ENCODE measurements around the gene APOL5. TPM values are rescaled to one million over a fixed set of nuclear protein-coding genes. Genes with fewer than 3 reads are reported as not detected.

The APOL5 gene
- total and polyA plus RNA-seq, 2 donors (not counting 1 experiment from before 2014, with no cell fraction given) = 0.06 TPM; not detected in 1

DNA sequence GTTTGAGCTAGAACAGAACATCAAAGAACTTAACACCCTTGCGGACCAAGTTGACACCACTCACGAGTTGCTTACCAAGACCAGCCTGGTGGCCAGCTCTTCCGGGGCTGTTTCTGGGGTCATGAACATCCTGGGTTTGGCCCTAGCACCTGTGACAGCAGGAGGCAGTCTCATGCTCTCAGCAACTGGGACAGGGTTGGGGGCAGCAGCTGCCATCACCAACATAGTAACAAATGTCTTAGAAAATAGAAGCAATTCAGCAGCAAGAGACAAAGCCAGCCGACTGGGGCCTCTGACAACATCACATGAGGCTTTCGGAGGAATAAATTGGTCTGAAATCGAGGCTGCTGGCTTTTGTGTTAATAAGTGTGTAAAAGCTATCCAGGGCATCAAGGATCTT lies 8.7 kb downstream of the APOL5 start:
- no peak overlapping the region for H3K9ac ChIP-seq (ENCODE audit: insufficient read depth, low read length)
- no peak overlapping the region for H2AFZ ChIP-seq (ENCODE audit: low read length)
- no peaks in the 10 kb centered on the region for H3K4me1 ChIP-seq (ENCODE audit: control insufficient read depth, extremely low read depth, insufficient read depth, low read length)
- no peak for DNase-seq (ENCODE audit: low read depth in 2 of 2)
- no peaks in the 10 kb centered on the region for H3K36me3 ChIP-seq (ENCODE audit: control insufficient read depth, insufficient read depth, low read length)
- no peaks in the 10 kb centered on the region for H4K20me1 ChIP-seq (ENCODE audit: control insufficient read depth, extremely low read depth, insufficient read depth, low read length)
- H3K9me3 ChIP-seq (ENCODE audit: control insufficient read depth, insufficient read depth, low read depth, low read length) = no peaks in the 10 kb centered on the region
- no peak overlapping the region for H3K27ac ChIP-seq (ENCODE audit: insufficient read depth, low read length)
- H3K79me2 ChIP-seq (ENCODE audit: control insufficient read depth, insufficient read depth, low read length) = no peaks in the 10 kb centered on the region
- TF ChIP-seq, protein P1, sequence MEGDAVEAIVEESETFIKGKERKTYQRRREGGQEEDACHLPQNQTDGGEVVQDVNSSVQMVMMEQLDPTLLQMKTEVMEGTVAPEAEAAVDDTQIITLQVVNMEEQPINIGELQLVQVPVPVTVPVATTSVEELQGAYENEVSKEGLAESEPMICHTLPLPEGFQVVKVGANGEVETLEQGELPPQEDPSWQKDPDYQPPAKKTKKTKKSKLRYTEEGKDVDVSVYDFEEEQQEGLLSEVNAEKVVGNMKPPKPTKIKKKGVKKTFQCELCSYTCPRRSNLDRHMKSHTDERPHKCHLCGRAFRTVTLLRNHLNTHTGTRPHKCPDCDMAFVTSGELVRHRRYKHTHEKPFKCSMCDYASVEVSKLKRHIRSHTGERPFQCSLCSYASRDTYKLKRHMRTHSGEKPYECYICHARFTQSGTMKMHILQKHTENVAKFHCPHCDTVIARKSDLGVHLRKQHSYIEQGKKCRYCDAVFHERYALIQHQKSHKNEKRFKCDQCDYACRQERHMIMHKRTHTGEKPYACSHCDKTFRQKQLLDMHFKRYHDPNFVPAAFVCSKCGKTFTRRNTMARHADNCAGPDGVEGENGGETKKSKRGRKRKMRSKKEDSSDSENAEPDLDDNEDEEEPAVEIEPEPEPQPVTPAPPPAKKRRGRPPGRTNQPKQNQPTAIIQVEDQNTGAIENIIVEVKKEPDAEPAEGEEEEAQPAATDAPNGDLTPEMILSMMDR (conservative IDR thresholded peaks at IDR 0.05 in 1 of 2, IDR thresholded peaks at IDR 0.05 in 1 of 2; ENCODE audit: low read depth in 1 of 2, low read length in 2 of 2) = no peak
- no peak for TF ChIP-seq EZH2 (IDR thresholded peaks at IDR 0.05; ENCODE audit: low read length, missing control alignments)
- no peak overlapping the region for H3K4me2 ChIP-seq (ENCODE audit: extremely low read depth, insufficient read depth, low read length)
- no peak overlapping the region for H3K4me3 ChIP-seq (replicated peaks in 1 of 4; ENCODE audit: control extremely low read depth in 1 of 4, insufficient read depth in 1 of 4, low read depth in 3 of 4, low read length in 4 of 4)
- H3K27me3 ChIP-seq (ENCODE audit: control insufficient read depth, insufficient read depth, low read length) = no peaks in the 10 kb centered on the region

DNA sequence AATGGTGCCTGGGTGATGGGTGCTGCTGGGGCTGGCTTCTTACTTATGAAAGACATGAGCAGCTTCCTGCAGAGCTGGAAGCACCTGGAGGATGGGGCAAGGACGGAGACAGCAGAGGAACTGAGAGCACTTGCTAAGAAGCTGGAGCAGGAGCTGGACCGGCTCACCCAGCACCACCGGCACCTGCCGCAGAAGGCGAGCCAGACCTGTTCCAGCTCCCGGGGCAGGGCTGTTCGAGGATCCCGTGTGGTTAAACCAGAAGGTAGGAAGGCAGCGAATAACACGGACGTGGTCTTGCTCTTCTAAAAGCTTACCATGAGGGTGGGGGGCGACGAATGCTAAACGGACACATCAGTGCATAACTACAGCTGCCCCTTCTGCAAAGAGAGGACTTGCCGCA lies 9.3 kb downstream of the APOL5 start:
- TF ChIP-seq, protein P1 (conservative IDR thresholded peaks at IDR 0.05 in 1 of 2, IDR thresholded peaks at IDR 0.05 in 1 of 2; ENCODE audit: low read depth in 1 of 2, low read length in 2 of 2) = no peak
- no peak for TF ChIP-seq EZH2 (IDR thresholded peaks at IDR 0.05; ENCODE audit: low read length, missing control alignments)
- no peaks in the 10 kb centered on the region for H3K27me3 ChIP-seq (ENCODE audit: control insufficient read depth, insufficient read depth, low read length)
- H3K4me2 ChIP-seq (ENCODE audit: extremely low read depth, insufficient read depth, low read length) = no peak overlapping the region
- no peak overlapping the region for H2AFZ ChIP-seq (ENCODE audit: low read length)
- DNase-seq (ENCODE audit: low read depth in 2 of 2) = no peak
- no peak overlapping the region for H3K27ac ChIP-seq (ENCODE audit: insufficient read depth, low read length)
- H4K20me1 ChIP-seq (ENCODE audit: control insufficient read depth, extremely low read depth, insufficient read depth, low read length) = no peaks in the 10 kb centered on the region
- no peak overlapping the region for H3K9ac ChIP-seq (ENCODE audit: insufficient read depth, low read length)
- H3K79me2 ChIP-seq (ENCODE audit: control insufficient read depth, insufficient read depth, low read length) = no peaks in the 10 kb centered on the region
- H3K4me1 ChIP-seq (ENCODE audit: control insufficient read depth, extremely low read depth, insufficient read depth, low read length) = no peaks in the 10 kb centered on the region
- H3K4me3 ChIP-seq (replicated peaks in 1 of 4; ENCODE audit: control extremely low read depth in 1 of 4, insufficient read depth in 1 of 4, low read depth in 3 of 4, low read length in 4 of 4) = no peak overlapping the region
- H3K36me3 ChIP-seq (ENCODE audit: control insufficient read depth, insufficient read depth, low read length) = no peaks in the 10 kb centered on the region
- no peaks in the 10 kb centered on the region for H3K9me3 ChIP-seq (ENCODE audit: control insufficient read depth, insufficient read depth, low read depth, low read length)

GRCh38 chr22:35727436-35727835 lies 9.8 kb downstream of the APOL5 start:
- no peak overlapping the region for H3K9ac ChIP-seq (ENCODE audit: insufficient read depth, low read length)
- H3K4me2 ChIP-seq (ENCODE audit: extremely low read depth, insufficient read depth, low read length) = no peak overlapping the region
- no peak overlapping the region for H3K27ac ChIP-seq (ENCODE audit: insufficient read depth, low read length)
- no peaks in the 10 kb centered on the region for H3K27me3 ChIP-seq (ENCODE audit: control insufficient read depth, insufficient read depth, low read length)
- H3K4me1 ChIP-seq (ENCODE audit: control insufficient read depth, extremely low read depth, insufficient read depth, low read length) = no peaks in the 10 kb centered on the region
- H3K4me3 ChIP-seq (replicated peaks in 1 of 4; ENCODE audit: control extremely low read depth in 1 of 4, insufficient read depth in 1 of 4, low read depth in 3 of 4, low read length in 4 of 4) = no peak overlapping the region
- H4K20me1 ChIP-seq (ENCODE audit: control insufficient read depth, extremely low read depth, insufficient read depth, low read length) = no peaks in the 10 kb centered on the region
- H3K79me2 ChIP-seq (ENCODE audit: control insufficient read depth, insufficient read depth, low read length) = no peaks in the 10 kb centered on the region
- H3K9me3 ChIP-seq (ENCODE audit: control insufficient read depth, insufficient read depth, low read depth, low read length) = no peaks in the 10 kb centered on the region
- no peak overlapping the region for H2AFZ ChIP-seq (ENCODE audit: low read length)
- DNase-seq (ENCODE audit: low read depth in 2 of 2) = peak in 1 of 2 donors; percentile 59
- TF ChIP-seq EZH2 (IDR thresholded peaks at IDR 0.05; ENCODE audit: low read length, missing control alignments) = no peak
- TF ChIP-seq, protein P1 (conservative IDR thresholded peaks at IDR 0.05 in 1 of 2, IDR thresholded peaks at IDR 0.05 in 1 of 2; ENCODE audit: low read depth in 1 of 2, low read length in 2 of 2) = no peak
- H3K36me3 ChIP-seq (ENCODE audit: control insufficient read depth, insufficient read depth, low read length) = no peaks in the 10 kb centered on the region
